Measurements from ENCODE around the gene TMEM242. TPM values are rescaled to one million over a fixed set of nuclear protein-coding genes. Genes with fewer than 3 reads are reported as not detected.

Gene TMEM242
- total and polyA plus RNA-seq, 2 of the 8 experiments (the other 6 are each of a cell fraction or from before 2014, with no cell fraction given) = 2.4 to 9.0 TPM

DNA sequence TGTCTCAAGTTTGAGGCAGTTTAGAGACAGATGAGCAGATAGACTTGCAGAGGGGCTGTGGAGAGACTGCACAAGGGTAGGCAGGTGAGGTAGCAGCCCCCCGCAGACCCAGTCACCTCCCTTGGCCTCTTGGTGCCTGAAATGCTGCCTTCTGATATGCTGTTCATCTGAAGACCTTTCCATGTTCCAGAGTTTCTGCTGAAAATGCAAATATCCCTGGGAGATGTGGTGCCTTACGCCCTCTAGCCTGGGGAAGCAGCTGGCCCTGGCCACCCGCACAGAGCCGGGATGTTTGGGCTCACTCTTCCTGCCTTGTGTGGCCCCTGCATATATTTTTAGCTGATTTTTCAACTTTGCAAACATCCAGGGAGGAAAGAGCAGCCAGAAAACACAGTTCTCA is 51.4 kb downstream of the TMEM242 start (continued):
- TF ChIP-seq, protein P1, sequence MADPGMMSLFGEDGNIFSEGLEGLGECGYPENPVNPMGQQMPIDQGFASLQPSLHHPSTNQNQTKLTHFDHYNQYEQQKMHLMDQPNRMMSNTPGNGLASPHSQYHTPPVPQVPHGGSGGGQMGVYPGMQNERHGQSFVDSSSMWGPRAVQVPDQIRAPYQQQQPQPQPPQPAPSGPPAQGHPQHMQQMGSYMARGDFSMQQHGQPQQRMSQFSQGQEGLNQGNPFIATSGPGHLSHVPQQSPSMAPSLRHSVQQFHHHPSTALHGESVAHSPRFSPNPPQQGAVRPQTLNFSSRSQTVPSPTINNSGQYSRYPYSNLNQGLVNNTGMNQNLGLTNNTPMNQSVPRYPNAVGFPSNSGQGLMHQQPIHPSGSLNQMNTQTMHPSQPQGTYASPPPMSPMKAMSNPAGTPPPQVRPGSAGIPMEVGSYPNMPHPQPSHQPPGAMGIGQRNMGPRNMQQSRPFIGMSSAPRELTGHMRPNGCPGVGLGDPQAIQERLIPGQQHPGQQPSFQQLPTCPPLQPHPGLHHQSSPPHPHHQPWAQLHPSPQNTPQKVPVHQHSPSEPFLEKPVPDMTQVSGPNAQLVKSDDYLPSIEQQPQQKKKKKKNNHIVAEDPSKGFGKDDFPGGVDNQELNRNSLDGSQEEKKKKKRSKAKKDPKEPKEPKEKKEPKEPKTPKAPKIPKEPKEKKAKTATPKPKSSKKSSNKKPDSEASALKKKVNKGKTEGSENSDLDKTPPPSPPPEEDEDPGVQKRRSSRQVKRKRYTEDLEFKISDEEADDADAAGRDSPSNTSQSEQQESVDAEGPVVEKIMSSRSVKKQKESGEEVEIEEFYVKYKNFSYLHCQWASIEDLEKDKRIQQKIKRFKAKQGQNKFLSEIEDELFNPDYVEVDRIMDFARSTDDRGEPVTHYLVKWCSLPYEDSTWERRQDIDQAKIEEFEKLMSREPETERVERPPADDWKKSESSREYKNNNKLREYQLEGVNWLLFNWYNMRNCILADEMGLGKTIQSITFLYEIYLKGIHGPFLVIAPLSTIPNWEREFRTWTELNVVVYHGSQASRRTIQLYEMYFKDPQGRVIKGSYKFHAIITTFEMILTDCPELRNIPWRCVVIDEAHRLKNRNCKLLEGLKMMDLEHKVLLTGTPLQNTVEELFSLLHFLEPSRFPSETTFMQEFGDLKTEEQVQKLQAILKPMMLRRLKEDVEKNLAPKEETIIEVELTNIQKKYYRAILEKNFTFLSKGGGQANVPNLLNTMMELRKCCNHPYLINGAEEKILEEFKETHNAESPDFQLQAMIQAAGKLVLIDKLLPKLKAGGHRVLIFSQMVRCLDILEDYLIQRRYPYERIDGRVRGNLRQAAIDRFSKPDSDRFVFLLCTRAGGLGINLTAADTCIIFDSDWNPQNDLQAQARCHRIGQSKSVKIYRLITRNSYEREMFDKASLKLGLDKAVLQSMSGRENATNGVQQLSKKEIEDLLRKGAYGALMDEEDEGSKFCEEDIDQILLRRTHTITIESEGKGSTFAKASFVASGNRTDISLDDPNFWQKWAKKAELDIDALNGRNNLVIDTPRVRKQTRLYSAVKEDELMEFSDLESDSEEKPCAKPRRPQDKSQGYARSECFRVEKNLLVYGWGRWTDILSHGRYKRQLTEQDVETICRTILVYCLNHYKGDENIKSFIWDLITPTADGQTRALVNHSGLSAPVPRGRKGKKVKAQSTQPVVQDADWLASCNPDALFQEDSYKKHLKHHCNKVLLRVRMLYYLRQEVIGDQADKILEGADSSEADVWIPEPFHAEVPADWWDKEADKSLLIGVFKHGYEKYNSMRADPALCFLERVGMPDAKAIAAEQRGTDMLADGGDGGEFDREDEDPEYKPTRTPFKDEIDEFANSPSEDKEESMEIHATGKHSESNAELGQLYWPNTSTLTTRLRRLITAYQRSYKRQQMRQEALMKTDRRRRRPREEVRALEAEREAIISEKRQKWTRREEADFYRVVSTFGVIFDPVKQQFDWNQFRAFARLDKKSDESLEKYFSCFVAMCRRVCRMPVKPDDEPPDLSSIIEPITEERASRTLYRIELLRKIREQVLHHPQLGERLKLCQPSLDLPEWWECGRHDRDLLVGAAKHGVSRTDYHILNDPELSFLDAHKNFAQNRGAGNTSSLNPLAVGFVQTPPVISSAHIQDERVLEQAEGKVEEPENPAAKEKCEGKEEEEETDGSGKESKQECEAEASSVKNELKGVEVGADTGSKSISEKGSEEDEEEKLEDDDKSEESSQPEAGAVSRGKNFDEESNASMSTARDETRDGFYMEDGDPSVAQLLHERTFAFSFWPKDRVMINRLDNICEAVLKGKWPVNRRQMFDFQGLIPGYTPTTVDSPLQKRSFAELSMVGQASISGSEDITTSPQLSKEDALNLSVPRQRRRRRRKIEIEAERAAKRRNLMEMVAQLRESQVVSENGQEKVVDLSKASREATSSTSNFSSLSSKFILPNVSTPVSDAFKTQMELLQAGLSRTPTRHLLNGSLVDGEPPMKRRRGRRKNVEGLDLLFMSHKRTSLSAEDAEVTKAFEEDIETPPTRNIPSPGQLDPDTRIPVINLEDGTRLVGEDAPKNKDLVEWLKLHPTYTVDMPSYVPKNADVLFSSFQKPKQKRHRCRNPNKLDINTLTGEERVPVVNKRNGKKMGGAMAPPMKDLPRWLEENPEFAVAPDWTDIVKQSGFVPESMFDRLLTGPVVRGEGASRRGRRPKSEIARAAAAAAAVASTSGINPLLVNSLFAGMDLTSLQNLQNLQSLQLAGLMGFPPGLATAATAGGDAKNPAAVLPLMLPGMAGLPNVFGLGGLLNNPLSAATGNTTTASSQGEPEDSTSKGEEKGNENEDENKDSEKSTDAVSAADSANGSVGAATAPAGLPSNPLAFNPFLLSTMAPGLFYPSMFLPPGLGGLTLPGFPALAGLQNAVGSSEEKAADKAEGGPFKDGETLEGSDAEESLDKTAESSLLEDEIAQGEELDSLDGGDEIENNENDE (IDR thresholded peaks at IDR 0.05; ENCODE audit: insufficient replicate concordance, low read length) = no peak
- TF ChIP-seq POLR2A (IDR thresholded peaks at IDR 0.05; ENCODE audit: control extremely low read depth in 1 of 2, low read depth in 2 of 2, low read length in 2 of 2) = no peak
- TF ChIP-seq RNF2 (IDR thresholded peaks at IDR 0.05; ENCODE audit: borderline replicate concordance, low read depth, low read length, missing control alignments, poor library complexity, severe bottlenecking) = no peak
- TF ChIP-seq CREB1 (IDR thresholded peaks at IDR 0.05) = no peak
- TF ChIP-seq RFX5 (IDR thresholded peaks at IDR 0.05; ENCODE audit: borderline replicate concordance, low read depth, low read length) = no peak
- TF ChIP-seq SP2 (IDR thresholded peaks at IDR 0.05; ENCODE audit: low read length) = no peak
- no peak for TF ChIP-seq HDAC6 (IDR thresholded peaks at IDR 0.05; ENCODE audit: low read depth, low read length)
- no peak for TF ChIP-seq ASH2L (IDR thresholded peaks at IDR 0.05; ENCODE audit: low read length)
- TF ChIP-seq TAF7 (optimal IDR thresholded peaks at IDR 0.05; ENCODE audit: borderline replicate concordance, low read depth, low read length) = no peak
- no peak for TF ChIP-seq CEBPB (IDR thresholded peaks at IDR 0.05; ENCODE audit: low read depth, low read length)
- TF ChIP-seq TAF1 (IDR thresholded peaks at IDR 0.05; ENCODE audit: low read depth, low read length) = no peak
- no peak for TF ChIP-seq SRF (IDR thresholded peaks at IDR 0.05; ENCODE audit: low read depth, low read length)
- TF ChIP-seq YY1 (IDR thresholded peaks at IDR 0.05; ENCODE audit: low read depth, low read length) = no peak
- no peak for TF ChIP-seq CBX5 (IDR thresholded peaks at IDR 0.05; ENCODE audit: low read depth, low read length)

Measured in H1 (cell line).